SU-DHL-6 (cell line): Measurements from ENCODE around the gene HASPIN.

Source experiments
- H2AFZ ChIP-seq: fragments of 200-600 bp; sonication (generic); 2 replicates; pipeline ENCODE4 v1.6.1; 2014; ENCODE audit warnings: low read depth, mild to moderate bottlenecking, moderate library complexity, mixed read lengths, antibody characterized with exemption, low read length; ENCODE audit not compliant: severe bottlenecking
- H3F3A ChIP-seq: fragments of 200-600 bp; shearing (Covaris generic); 2 replicates; pipeline ENCODE4 v1.6.0; 2016; ENCODE audit warnings: antibody characterized with exemption, mild to moderate bottlenecking; ENCODE audit not compliant: insufficient read depth
- H3K27ac ChIP-seq: fragments of 200-600 bp; sonication (generic); 2 replicates; pipeline ENCODE4 v1.5.1; 2016; ENCODE audit warnings: low read depth, mild to moderate bottlenecking, low read length, moderate library complexity, mixed read lengths
- H3K27me3 ChIP-seq: fragments of 200-600 bp; sonication (generic), shearing (Covaris generic); 2 replicates; pipeline ENCODE4 v1.6.0; 2014; ENCODE audit warnings: mild to moderate bottlenecking, low read length
- H3K36me3 ChIP-seq: fragments of 200-600 bp; sonication (generic); 2 replicates; pipeline ENCODE4 v1.6.1; 2014; ENCODE audit warnings: mild to moderate bottlenecking, low read length, mixed read lengths
- H3K4me2 ChIP-seq: fragments of 300-600, 200-600 bp; shearing (Covaris generic), sonication (generic); 2 replicates; pipeline ENCODE4 v1.6.0; 2014; ENCODE audit warnings: low read length, low read depth, mild to moderate bottlenecking; ENCODE audit not compliant: poor library complexity, severe bottlenecking
- H3K4me3 ChIP-seq: fragments of 200-600 bp; sonication (generic); 2 replicates; pipeline ENCODE4 v1.5.1; 2014; ENCODE audit warnings: antibody characterized with exemption, low read length, mild to moderate bottlenecking, mixed read lengths; ENCODE audit not compliant: insufficient read depth, poor library complexity, severe bottlenecking
- H3K79me2 ChIP-seq: fragments of 200-600 bp; sonication (generic); 2 replicates; pipeline ENCODE4 v1.6.1; 2014; ENCODE audit warnings: mild to moderate bottlenecking, low read length, moderate library complexity; ENCODE audit not compliant: insufficient read depth
- H3K9ac ChIP-seq: fragments of 200-600 bp; sonication (generic); 2 replicates; pipeline ENCODE4 v1.7.0; 2014; ENCODE audit warnings: mild to moderate bottlenecking, low read length
- H3K9me2 ChIP-seq: fragments of 200-600 bp; sonication (generic); replicated peaks from 2 replicates; pipeline ENCODE4 v1.6.1; 2014; ENCODE audit warnings: low read length; ENCODE audit not compliant: insufficient read depth
- H3K9me3 ChIP-seq: fragments of 200-600 bp; sonication (generic); 2 replicates; pipeline ENCODE4 v1.6.1; 2014; ENCODE audit warnings: low read length, mixed read lengths; ENCODE audit not compliant: insufficient read depth
- H4K20me1 ChIP-seq: fragments of 200-600 bp; sonication (generic); 2 replicates; pipeline ENCODE4 v1.6.1; 2014; ENCODE audit warnings: low read depth, mild to moderate bottlenecking, antibody characterized with exemption, low read length, moderate library complexity, mixed read lengths
- EZH2phosphoT487 ChIP-seq: fragments of 200-600 bp; sonication (generic), shearing (Covaris generic); conservative IDR thresholded peaks from 2 replicates; pipeline ENCODE4 v1.6.1; 2018; ENCODE audit warnings: mild to moderate bottlenecking, antibody characterized with exemption, low read length, moderate library complexity, mixed read lengths
- TF ChIP-seq, protein P1 (sequence below): fragments of 200-600 bp; sonication (generic); IDR thresholded peaks from one replicate; pipeline ENCODE4 v1.5.1; 2017; ENCODE audit warnings: antibody characterized with exemption, mild to moderate bottlenecking, low read length, moderate library complexity; ENCODE audit not compliant: insufficient read depth, poor library complexity, severe bottlenecking

HASPIN gene

DNA sequence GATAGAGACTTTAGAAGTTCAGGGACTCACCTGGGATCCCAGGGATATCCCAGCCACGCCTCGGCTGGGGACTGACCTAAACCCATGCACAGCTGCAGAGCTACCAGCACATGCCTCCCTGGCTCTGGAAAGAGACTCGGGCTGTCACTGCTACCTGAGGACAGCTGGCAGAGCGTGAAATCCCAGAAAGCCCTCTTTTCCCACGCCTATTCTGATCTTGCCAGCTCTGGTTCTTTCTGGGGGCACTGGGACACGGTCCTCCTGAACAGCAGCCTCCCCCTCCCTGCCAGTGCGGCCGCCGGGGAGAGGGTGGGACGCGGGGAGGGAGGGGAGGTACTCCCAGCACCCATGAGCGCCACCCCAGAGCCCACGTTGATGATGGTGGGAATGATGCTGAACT lies 38.5 kb upstream of the HASPIN start:
- no peak overlapping the region for H3K9ac ChIP-seq
- H3K9me2 ChIP-seq = no peaks in the 10 kb centered on the region
- no peaks in the 10 kb centered on the region for H3K79me2 ChIP-seq
- no peak overlapping the region for H3K27ac ChIP-seq
- H3K4me2 ChIP-seq = no peak overlapping the region
- TF ChIP-seq EZH2phosphoT487 = no peak
- TF ChIP-seq, protein P1, sequence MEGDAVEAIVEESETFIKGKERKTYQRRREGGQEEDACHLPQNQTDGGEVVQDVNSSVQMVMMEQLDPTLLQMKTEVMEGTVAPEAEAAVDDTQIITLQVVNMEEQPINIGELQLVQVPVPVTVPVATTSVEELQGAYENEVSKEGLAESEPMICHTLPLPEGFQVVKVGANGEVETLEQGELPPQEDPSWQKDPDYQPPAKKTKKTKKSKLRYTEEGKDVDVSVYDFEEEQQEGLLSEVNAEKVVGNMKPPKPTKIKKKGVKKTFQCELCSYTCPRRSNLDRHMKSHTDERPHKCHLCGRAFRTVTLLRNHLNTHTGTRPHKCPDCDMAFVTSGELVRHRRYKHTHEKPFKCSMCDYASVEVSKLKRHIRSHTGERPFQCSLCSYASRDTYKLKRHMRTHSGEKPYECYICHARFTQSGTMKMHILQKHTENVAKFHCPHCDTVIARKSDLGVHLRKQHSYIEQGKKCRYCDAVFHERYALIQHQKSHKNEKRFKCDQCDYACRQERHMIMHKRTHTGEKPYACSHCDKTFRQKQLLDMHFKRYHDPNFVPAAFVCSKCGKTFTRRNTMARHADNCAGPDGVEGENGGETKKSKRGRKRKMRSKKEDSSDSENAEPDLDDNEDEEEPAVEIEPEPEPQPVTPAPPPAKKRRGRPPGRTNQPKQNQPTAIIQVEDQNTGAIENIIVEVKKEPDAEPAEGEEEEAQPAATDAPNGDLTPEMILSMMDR = no peak
- H2AFZ ChIP-seq = no peak overlapping the region
- H4K20me1 ChIP-seq = no peaks in the 10 kb centered on the region
- no peaks in the 10 kb centered on the region; the same call in 1 of the 2 replicates for H3F3A ChIP-seq
- no peak overlapping the region for H3K4me3 ChIP-seq
- no peaks in the 10 kb centered on the region for H3K9me3 ChIP-seq
- no peaks in the 10 kb centered on the region for H3K36me3 ChIP-seq
- no peaks in the 10 kb centered on the region for H3K27me3 ChIP-seq

DNA sequence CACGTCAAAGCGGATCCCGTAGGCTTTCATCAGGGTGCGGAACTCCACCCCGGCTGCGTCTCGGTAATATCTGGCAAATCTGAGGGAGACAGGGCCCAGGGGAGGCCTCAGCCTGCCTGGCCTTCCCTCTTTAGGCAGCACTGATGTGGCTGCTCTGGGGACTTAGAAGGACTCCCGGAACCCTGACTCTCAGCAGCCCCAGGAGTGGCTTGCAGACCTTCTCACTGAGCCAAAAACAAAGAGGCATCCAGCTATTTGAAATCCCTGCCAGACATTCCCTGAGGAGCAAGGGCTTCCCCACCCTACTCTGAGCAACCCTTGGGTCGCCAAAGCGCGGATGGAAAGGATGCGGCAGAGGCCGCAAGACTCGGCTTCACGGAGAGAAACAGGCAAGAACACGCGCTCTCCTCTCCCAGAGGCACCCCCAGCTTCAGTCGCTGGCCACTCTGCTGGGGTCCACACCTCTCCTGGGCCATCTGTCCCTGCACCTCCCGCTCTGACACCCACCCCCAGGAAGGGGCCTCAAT lies 35.6 kb upstream of the HASPIN start:
- Histone ChIP-seq H3F3A (peaks cover 5% of the 10 kb centered on the region; the same call in 1 of the 2 replicates), H3K27ac (no peak overlapping the region), H3K9ac (no peak overlapping the region), H3K36me3 (no peaks in the 10 kb centered on the region), H2AFZ (no peak overlapping the region), H3K9me2 (no peaks in the 10 kb centered on the region), H3K4me2 (no peak overlapping the region), H3K9me3 (no peaks in the 10 kb centered on the region), H4K20me1 (no peaks in the 10 kb centered on the region), H3K27me3 (no peaks in the 10 kb centered on the region), H3K79me2 (peaks cover 9% of the 10 kb centered on the region), H3K4me3 (no peak overlapping the region)
- TF ChIP-seq, protein P1 = no peak
- TF ChIP-seq EZH2phosphoT487 = no peak

DNA sequence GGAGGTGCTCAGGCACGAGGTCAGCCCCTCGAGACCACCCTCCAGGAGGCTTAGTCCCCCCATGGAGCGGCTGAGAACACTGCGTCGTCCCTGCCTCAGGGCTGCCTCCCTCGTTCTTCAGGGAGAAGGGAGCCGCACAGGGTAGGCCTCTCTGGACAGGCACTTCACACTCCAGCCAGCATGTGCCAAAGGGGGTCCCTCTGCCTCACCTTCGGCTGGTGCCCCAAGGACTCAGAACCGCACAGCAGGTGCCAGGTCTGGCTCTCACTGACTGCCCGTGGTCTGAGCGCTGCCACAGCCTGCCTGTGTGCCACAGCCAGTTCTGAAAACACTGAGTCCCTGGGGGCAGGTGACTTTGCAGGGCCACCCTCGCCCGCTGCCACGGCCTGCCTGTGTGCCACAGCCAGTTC lies 34.8 kb upstream of the HASPIN start:
- no peak overlapping the region for H3K4me3 ChIP-seq
- H3K79me2 ChIP-seq = peaks cover 13% of the 10 kb centered on the region
- no peaks in the 10 kb centered on the region for H3K27me3 ChIP-seq
- no peak overlapping the region for H2AFZ ChIP-seq
- H3F3A ChIP-seq = peaks cover 8% of the 10 kb centered on the region; the same call in 1 of the 2 replicates
- no peak for TF ChIP-seq EZH2phosphoT487
- TF ChIP-seq, protein P1 = no peak
- no peaks in the 10 kb centered on the region for H4K20me1 ChIP-seq
- no peak overlapping the region for H3K4me2 ChIP-seq
- H3K9me2 ChIP-seq = no peaks in the 10 kb centered on the region
- no peak overlapping the region for H3K9ac ChIP-seq
- H3K36me3 ChIP-seq = no peaks in the 10 kb centered on the region
- H3K27ac ChIP-seq = no peak overlapping the region
- no peaks in the 10 kb centered on the region for H3K9me3 ChIP-seq
